ENCODE data around the gene SHROOM3. TPM values are rescaled to one million over a fixed set of nuclear protein-coding genes. Genes with fewer than 3 reads are reported as not detected.

SHROOM3 gene
- total RNA-seq, 6 experiments from 2014 or later: 39.1 to 98.7 (median 40.9) TPM

- TF ChIP-seq CTCF (IDR thresholded peaks at IDR 0.05): no peak
- no peak for DNase-seq
- Mint-ChIP-seq H3K36me3 (ENCODE audit: low read depth) (peaks cover 9% of the 10 kb centered on the region; the same call in 1 of the 2 replicates), H3K9me3 (peaks cover 5% of the 10 kb centered on the region; the same call in 1 of the 2 replicates), H3K4me1 (ENCODE audit: low read depth) (peaks cover 37% of the 10 kb centered on the region), H3K27me3 (ENCODE audit: insufficient read depth) (no peaks in the 10 kb centered on the region), H3K27ac (no peak overlapping the region), H3K4me3 (no peak overlapping the region)
Observed at GRCh38 chr4:76513482-76513881, 78.5 kb downstream of the SHROOM3 start.

GRCh38 chr4:76514087-76514486, 79.1 kb downstream of the SHROOM3 start:
- Mint-ChIP-seq H3K27ac (no peak overlapping the region), H3K4me3 (no peak overlapping the region), H3K27me3 (ENCODE audit: insufficient read depth) (no peaks in the 10 kb centered on the region; the same call in 1 of the 2 replicates), H3K36me3 (ENCODE audit: low read depth) (peaks cover 9% of the 10 kb centered on the region; the same call in 1 of the 2 replicates), H3K4me1 (ENCODE audit: low read depth) (peaks cover 40% of the 10 kb centered on the region), H3K9me3 (peaks cover 5% of the 10 kb centered on the region; the same call in 1 of the 2 replicates)
- no peak for TF ChIP-seq CTCF (IDR thresholded peaks at IDR 0.05)
- no peak for DNase-seq

DNA sequence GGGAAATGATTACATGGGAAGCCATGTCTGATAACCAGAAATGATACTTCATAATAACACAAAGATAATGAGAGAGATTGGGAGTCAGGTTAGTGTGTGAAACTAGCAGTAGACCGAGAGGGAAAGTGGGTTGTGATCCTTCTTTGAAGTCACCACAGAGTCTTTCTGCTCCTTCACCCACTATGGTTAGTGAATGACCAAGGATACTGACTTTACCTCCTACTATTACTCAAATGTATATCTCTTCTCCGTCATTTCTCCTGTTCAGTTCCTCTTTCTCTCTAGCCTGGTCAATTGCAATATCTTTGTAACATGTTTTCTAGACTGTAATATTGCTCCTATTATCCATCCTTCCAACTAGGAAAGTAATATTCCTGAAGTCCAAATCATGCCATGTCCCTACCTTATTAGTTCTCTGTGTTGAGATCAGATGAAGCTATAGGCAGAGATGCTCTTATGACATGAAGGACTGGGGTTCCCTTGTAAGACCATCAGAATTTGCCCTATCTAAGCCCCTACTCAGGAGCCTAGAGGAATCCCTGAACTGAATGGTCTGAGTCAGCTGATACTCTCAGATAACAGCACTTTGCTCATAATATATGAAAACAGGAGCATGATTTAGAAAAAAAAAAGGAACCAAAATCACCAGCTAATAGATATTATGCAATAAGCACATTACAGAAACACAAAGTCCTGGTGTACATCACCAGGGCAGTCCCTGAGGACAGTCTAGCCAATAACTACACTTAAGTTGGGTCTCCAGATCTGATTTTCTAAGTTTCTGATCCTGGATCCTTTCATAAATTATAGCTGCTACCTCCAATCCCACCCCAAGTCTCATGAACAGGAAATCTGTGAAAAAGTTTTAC, 81.2 kb downstream of the SHROOM3 start:
- H3K36me3 Mint-ChIP-seq (ENCODE audit: low read depth): peaks cover 9% of the 10 kb centered on the region
- peaks cover 39% of the 10 kb centered on the region for H3K4me1 Mint-ChIP-seq (ENCODE audit: low read depth)
- no peak for TF ChIP-seq CTCF (IDR thresholded peaks at IDR 0.05)
- DNase-seq: no peak
- peaks cover 5% of the 10 kb centered on the region; the same call in 1 of the 2 replicates for H3K9me3 Mint-ChIP-seq
- H3K27me3 Mint-ChIP-seq (ENCODE audit: insufficient read depth): no peaks in the 10 kb centered on the region; the same call in 1 of the 2 replicates
- H3K4me3 Mint-ChIP-seq: no peak overlapping the region
- no peak overlapping the region; the same call in 1 of the 2 replicates for H3K27ac Mint-ChIP-seq

DNA sequence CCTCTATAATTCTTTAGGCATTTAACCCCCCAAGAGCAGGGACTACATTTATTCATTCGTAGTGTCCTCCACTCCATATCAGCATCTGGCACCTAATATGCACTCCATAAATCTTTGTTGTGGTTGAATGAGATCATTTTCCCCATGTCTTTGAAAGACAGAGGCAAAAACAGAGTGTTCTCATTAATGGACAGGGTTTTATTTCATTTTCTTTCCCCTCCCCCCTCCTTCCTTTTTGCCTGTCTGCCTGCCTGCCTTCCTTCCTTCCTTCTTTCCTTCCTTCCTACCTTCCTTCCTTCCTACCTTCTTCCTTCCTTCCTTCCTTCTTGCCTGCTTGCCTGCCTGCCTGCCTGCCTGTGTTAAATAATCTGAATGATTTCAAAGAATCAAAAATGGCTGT, 83.2 kb downstream of the SHROOM3 start:
- H3K27me3 Mint-ChIP-seq (ENCODE audit: insufficient read depth): no peaks in the 10 kb centered on the region; the same call in 1 of the 2 replicates
- no peak overlapping the region; the same call in 1 of the 2 replicates for H3K27ac Mint-ChIP-seq
- no peak for DNase-seq
- H3K9me3 Mint-ChIP-seq: peaks cover 5% of the 10 kb centered on the region; the same call in 1 of the 2 replicates
- peaks cover 17% of the 10 kb centered on the region for H3K36me3 Mint-ChIP-seq (ENCODE audit: low read depth)
- TF ChIP-seq CTCF (IDR thresholded peaks at IDR 0.05): no peak
- H3K4me1 Mint-ChIP-seq (ENCODE audit: low read depth): peaks cover 22% of the 10 kb centered on the region
- no peak overlapping the region for H3K4me3 Mint-ChIP-seq

- Mint-ChIP-seq H3K4me1 (ENCODE audit: low read depth) (peaks cover 7% of the 10 kb centered on the region), H3K9me3 (no peaks in the 10 kb centered on the region), H3K27ac (no peak overlapping the region), H3K27me3 (ENCODE audit: insufficient read depth) (peaks cover 3% of the 10 kb centered on the region), H3K4me3 (no peak overlapping the region), H3K36me3 (ENCODE audit: low read depth) (peaks cover 8% of the 10 kb centered on the region; the same call in 1 of the 2 replicates)
- TF ChIP-seq CTCF (IDR thresholded peaks at IDR 0.05): no peak
- DNase-seq: no peak
Observed at GRCh38 chr4:76523593-76523992, 88.6 kb downstream of the SHROOM3 start.
